DMS114 treated with DMSO at 0.1 percent for 48 hours (cell line): Measurements from ENCODE around the gene DDX24.

Experiments
- DNase-seq: peaks from one replicate; lab custom pipeline; 2025; ENCODE audit not compliant: unreplicated experiment; lab: John Stamatoyannopoulos, UW

DDX24 gene

GRCh38 chr14:94050231-94050880, 30.6 kb downstream of the DDX24 start:
- DNase-seq: no peak

- no peak for DNase-seq
Measured at GRCh38 chr14:94049625-94050023, 31.4 kb downstream of the DDX24 start.

- no peak for DNase-seq
Measured at GRCh38 chr14:94048691-94049624, 32.0 kb downstream of the DDX24 start.

- DNase-seq: no peak
Measured at GRCh38 chr14:94047581-94047980, 33.4 kb downstream of the DDX24 start.

GRCh38 chr14:94046696-94047250, 34.2 kb downstream of the DDX24 start:
- no peak for DNase-seq

GRCh38 chr14:94045563-94046345, 35.2 kb downstream of the DDX24 start:
- DNase-seq: no peak

- DNase-seq: no peak
Measured at GRCh38 chr14:94045101-94045500, 35.9 kb downstream of the DDX24 start.

GRCh38 chr14:94044476-94045091, 36.4 kb downstream of the DDX24 start:
- DNase-seq: no peak

GRCh38 chr14:94043756-94044475, 37.1 kb downstream of the DDX24 start:
- DNase-seq: no peak

GRCh38 chr14:94043111-94043755, 37.8 kb downstream of the DDX24 start:
- no peak for DNase-seq

GRCh38 chr14:94042433-94043091, 38.4 kb downstream of the DDX24 start:
- DNase-seq: no peak

GRCh38 chr14:94041551-94042346, 39.3 kb downstream of the DDX24 start:
- DNase-seq: no peak

- DNase-seq: no peak
Measured at GRCh38 chr14:94040796-94041195, 40.2 kb downstream of the DDX24 start.

GRCh38 chr14:94040247-94040646, 40.8 kb downstream of the DDX24 start:
- DNase-seq: no peak

GRCh38 chr14:94038921-94039629, 41.9 kb downstream of the DDX24 start:
- no peak for DNase-seq

GRCh38 chr14:94038510-94038909, 42.5 kb downstream of the DDX24 start:
- DNase-seq: no peak

- no peak for DNase-seq
Measured at GRCh38 chr14:94037954-94038353, 43.0 kb downstream of the DDX24 start.
